ENCODE measurements around the gene SLC25A11. TPM values are rescaled to one million over a fixed set of nuclear protein-coding genes. Genes with fewer than 3 reads are reported as not detected.

The SLC25A11 gene
- total and polyA plus RNA-seq, 5 donors from 2014 or later = 22.6 to 78.4 (median 72.6) TPM

DNA sequence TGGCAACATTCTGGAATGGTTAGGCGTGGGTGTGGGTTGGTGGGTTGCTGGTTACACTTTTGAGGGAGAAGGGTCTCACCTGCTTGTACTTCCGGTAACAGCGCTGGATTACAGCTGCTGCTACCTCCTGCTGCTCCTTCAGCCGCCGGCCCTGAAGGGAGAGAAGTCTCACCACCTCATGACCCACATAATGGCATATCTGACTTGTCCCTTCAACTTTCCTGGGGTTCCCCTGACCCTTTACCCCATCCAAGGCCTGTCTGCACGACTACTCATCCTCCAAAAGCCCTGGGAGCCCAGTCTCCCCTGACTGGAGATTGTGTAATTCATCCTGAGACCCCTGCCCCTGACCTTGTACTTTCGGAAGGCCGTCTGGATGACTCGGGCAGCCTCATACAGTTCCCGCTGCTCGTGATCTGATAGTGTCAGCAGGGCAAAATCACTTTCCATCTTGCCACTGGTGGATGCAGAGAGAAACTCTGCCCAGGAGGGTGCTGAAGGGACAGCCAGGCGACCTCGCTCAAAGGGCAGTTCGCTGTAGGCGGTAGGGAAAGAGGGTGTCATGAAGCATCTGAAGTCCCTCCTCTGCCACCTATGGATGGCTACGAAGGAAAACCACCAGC is 29.8 kb upstream of the SLC25A11 start:
- Mint-ChIP-seq H3K27me3 (no peaks in the 10 kb centered on the region), H3K9me3 (no peaks in the 10 kb centered on the region), H3K4me3 (no peak overlapping the region), H3K4me1 (peaks cover 6 to 27% (median 22%) of the 10 kb centered on the region in 4 donors), H3K36me3 (peaks cover 36% of the 10 kb centered on the region), H3K27ac (peak overlapping the region in 1 of 3 donors; percentile 96)
- Histone ChIP-seq H3K27ac (ENCODE audit: insufficient read depth, low read length, poor library complexity, severe bottlenecking) (peak overlapping the region; percentile 11), H3K4me3 (ENCODE audit: low read depth, low read length) (peak overlapping the region; percentile 44), H3K4me1 (ENCODE audit: control insufficient read depth, insufficient read depth, low read length, poor library complexity, severe bottlenecking) (peaks cover 31% of the 10 kb centered on the region), H3K27me3 (ENCODE audit: control insufficient read depth, insufficient read depth, low read length) (no peaks in the 10 kb centered on the region), H3K9me3 (ENCODE audit: control insufficient read depth in 2 of 2, low read length in 2 of 2) (no peaks in the 10 kb centered on the region), H3K36me3 (ENCODE audit: control insufficient read depth, insufficient read depth, low read length) (peaks cover 31% of the 10 kb centered on the region)
- DNase-seq (no peak), ATAC-seq (ENCODE audit: low read depth in 2 of 2) (no peak)

DNA sequence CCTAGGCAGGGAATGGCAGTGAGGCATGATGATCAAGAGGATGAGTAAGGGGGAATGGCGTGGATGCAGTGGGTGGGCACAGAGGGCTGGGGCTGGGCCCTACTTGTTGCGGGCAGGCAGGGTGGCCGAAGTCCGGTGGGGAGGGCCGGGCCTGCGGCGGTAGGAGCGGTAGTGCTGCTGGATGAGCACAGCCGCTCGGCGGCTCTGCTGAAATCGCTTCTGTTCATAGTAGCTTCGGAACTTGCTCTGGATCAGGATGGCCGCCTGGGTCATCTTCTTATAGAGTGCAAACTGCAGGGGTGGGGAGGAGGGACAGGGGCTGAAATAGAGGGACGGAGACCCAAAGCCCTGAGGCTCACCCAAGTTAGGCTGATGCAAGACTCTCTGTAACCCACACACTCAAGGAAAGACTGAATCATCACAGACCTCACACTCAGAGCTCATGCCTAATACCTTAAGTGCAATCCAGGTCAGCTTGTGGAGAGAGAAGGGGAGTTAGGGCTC is 29.3 kb upstream of the SLC25A11 start:
- Histone ChIP-seq H3K36me3 (ENCODE audit: control insufficient read depth, insufficient read depth, low read length) (peaks cover 25% of the 10 kb centered on the region), H3K4me3 (ENCODE audit: low read depth, low read length) (peak overlapping the region; percentile 69), H3K4me1 (ENCODE audit: control insufficient read depth, insufficient read depth, low read length, poor library complexity, severe bottlenecking) (peaks cover 31% of the 10 kb centered on the region), H3K9me3 (ENCODE audit: control insufficient read depth in 2 of 2, low read length in 2 of 2) (no peaks in the 10 kb centered on the region), H3K27me3 (ENCODE audit: control insufficient read depth, insufficient read depth, low read length) (no peaks in the 10 kb centered on the region), H3K27ac (ENCODE audit: insufficient read depth, low read length, poor library complexity, severe bottlenecking) (peak overlapping the region; percentile 88)
- no peak for ATAC-seq (ENCODE audit: low read depth in 2 of 2)
- Mint-ChIP-seq H3K4me1 (peaks cover 6 to 27% (median 22%) of the 10 kb centered on the region in 4 donors), H3K36me3 (peaks cover 32% of the 10 kb centered on the region), H3K4me3 (no peak overlapping the region), H3K9me3 (no peaks in the 10 kb centered on the region), H3K27ac (peak overlapping the region in 1 of 3 donors; percentile 96), H3K27me3 (no peaks in the 10 kb centered on the region)
- DNase-seq = peak in 1 of 3 donors; percentile 28

DNA sequence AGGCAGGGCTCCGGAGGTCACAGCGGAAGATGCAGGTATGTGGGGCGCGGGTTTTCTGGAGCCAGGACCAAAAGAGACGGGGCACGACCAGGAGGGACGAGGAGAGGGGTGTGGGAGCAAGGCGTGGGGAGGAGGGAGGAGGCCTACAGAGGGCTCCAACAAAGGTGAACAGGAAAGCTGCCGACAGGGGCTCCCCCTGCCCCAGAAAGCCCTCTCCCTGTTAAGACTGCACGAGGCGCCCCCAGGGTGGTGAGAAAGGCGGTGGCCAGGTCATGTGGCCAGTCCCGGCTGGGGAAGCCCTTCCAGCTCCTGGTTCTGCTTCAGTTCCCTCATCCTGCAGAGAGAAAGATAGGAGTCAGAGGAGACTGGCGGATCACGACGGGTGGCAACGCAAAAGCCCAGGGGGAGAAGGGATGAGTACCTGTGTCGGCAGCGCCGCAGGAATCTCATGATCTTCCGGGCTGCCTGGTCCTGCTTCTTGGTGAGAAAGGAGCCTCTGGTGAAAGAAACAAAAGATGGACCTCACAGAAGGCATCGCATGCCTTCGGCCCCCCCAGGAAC is 28.7 kb upstream of the SLC25A11 start:
- H3K27ac Mint-ChIP-seq = peak overlapping the region in 1 of 3 donors; percentile 96
- H3K27me3 Mint-ChIP-seq = no peaks in the 10 kb centered on the region
- H3K36me3 Mint-ChIP-seq = peaks cover 29% of the 10 kb centered on the region
- H3K36me3 ChIP-seq (ENCODE audit: control insufficient read depth, insufficient read depth, low read length) = peaks cover 20% of the 10 kb centered on the region
- no peaks in the 10 kb centered on the region for H3K27me3 ChIP-seq (ENCODE audit: control insufficient read depth, insufficient read depth, low read length)
- H3K4me3 Mint-ChIP-seq = no peak overlapping the region
- H3K4me1 Mint-ChIP-seq = peaks cover 6 to 27% (median 22%) of the 10 kb centered on the region in 4 donors
- peak overlapping the region; percentile 88 for H3K27ac ChIP-seq (ENCODE audit: insufficient read depth, low read length, poor library complexity, severe bottlenecking)
- H3K4me1 ChIP-seq (ENCODE audit: control insufficient read depth, insufficient read depth, low read length, poor library complexity, severe bottlenecking) = peaks cover 31% of the 10 kb centered on the region
- no peaks in the 10 kb centered on the region for H3K9me3 ChIP-seq (ENCODE audit: control insufficient read depth in 2 of 2, low read length in 2 of 2)
- no peaks in the 10 kb centered on the region for H3K9me3 Mint-ChIP-seq
- DNase-seq = no peak
- ATAC-seq (ENCODE audit: low read depth in 2 of 2) = no peak
- peak overlapping the region; percentile 69 for H3K4me3 ChIP-seq (ENCODE audit: low read depth, low read length)

DNA sequence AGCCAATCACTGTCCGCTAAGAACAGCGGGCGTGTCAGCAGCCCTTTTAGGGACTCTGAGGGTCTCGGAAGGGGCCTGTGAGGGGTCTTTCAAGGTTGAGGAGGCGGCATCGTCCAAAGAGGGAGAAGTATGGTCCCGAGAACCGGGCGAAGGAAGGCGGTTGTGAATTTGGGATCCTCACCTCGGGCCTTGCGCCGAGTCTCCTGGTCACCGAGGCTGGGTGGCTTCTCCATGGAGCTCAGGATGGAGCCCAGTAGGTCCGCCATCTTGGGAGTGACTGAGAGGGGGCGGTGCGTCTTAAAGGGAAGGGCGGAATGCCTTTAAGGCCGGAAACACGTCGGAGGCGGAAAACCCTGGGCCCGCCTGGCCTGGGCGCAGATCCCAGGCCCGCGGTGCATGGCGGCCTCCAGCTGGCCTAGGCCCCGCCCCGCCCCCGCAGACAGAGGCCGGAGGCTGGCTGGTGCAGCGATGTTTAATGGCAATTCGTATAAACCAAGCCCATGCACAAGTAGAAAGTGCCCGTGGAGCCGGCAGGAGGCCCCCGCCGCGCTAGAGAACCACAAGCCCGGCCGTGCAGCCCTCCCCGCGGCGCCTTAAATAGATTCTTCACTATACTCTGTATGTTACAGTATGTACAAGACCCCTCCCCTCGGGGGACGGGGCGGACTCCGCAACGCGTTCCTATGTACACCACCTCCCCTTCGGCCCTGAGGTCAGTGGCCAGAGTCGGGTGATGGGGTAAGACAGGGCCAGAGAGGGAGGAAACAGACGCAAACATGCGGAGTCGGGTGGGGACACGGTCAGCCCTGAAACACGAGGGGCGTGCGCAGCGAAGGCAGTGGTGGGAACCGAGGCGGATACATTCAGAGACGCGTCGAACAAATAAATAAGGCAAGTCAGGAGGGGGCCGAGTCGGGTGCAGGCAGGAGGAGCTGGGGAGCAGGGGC is 28.0 kb upstream of the SLC25A11 start, which contains the start of gene SPAG7:
Gene SPAG7, minus strand, starts transcription at position 279 of the 947 bp plus-strand sequence. Its CDS starts 13 bp downstream, at position 266.
- Mint-ChIP-seq H3K4me1 (peaks cover 6 to 27% (median 23%) of the 10 kb centered on the region in 4 donors), H3K27ac (peak within 1 kb of the TSS in 2 of 3 donors; percentile 43 to 53), H3K9me3 (no peaks in the 10 kb centered on the region), H3K27me3 (no peaks in the 10 kb centered on the region), H3K4me3 (no peak within 1 kb of the TSS), H3K36me3 (peaks cover 28% of the 10 kb centered on the region)
- Histone ChIP-seq H3K27me3 (ENCODE audit: control insufficient read depth, insufficient read depth, low read length) (no peaks in the 10 kb centered on the region), H3K27ac (ENCODE audit: insufficient read depth, low read length, poor library complexity, severe bottlenecking) (peak within 1 kb of the TSS; percentile 88), H3K9me3 (ENCODE audit: control insufficient read depth in 2 of 2, low read length in 2 of 2) (no peaks in the 10 kb centered on the region), H3K4me1 (ENCODE audit: control insufficient read depth, insufficient read depth, low read length, poor library complexity, severe bottlenecking) (peaks cover 31% of the 10 kb centered on the region), H3K36me3 (ENCODE audit: control insufficient read depth, insufficient read depth, low read length) (peaks cover 12% of the 10 kb centered on the region), H3K4me3 (ENCODE audit: low read depth, low read length) (peak within 1 kb of the TSS; percentile 90)
- ATAC-seq (ENCODE audit: low read depth in 2 of 2) (peak; percentile 62 to 64), DNase-seq (peak; percentile 87 to 99 (median 97))

DNA sequence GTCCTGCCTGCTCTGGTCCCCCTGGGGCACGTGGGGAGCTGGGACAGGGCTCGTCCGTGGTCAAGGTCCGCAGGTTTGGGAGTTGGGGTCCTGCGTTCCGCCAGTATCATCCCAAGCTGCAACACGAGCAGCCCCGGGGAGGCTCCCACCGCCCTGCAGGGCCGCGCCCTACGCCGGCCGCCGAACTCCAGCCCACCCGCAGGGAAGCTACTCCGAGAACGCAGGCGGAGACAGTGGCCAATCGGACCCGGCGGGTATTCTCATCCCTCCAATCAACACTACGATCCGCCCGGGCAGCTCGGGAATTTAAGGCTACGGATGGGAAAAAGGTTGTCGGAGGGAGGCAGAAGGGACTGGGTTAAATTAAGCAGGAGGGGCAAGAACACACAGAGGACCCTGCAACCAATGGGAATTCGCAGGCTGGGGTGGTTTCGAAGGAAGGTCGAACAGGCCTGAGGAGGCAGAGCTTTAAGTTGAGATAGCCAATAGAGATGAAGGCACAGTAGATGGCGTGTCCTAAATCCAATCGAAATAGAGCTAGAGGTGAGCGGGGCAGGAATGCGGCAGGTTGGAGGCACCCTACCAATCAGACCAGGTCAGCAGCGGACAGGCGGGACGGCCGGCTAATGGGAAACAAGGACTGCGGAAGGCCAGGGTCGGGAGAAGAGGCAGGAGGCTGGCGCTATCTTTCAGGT is 27.1 kb upstream of the SLC25A11 start:
- peak overlapping the region in 1 of 3 donors; percentile 53 for H3K27ac Mint-ChIP-seq

DNA sequence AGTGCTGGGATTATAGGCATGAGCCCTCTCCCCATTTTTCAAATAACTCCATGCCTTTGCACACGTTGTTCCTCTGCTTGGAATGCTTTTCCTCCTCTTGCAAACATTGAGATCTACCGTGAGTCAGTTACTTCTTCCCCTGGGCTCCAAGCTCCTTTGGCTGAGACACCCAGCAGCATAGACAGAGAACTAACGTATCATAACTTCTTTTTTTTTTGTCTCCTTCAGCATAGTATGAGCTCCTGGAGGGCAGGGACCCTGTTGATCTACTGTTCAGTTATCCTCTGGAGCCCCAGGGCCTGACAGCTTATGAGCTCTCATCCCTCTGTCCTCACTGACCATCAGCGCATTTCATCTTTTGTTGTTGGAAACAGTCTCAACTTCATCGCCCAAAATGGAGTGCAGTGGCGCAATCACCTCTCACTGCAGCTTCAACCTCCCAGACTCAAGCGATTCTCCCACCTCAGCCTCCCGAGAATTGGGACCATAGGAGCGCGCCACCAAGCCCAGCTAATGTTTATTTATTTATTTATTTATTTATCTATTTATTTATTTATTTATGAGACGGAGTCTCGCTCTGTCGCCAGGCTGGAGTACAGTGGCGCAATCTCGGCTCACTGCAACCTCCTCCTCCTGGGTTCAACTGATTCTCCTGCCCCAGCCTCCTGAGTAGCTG is 25.6 kb upstream of the SLC25A11 start:
- Mint-ChIP-seq H3K27me3 (no peaks in the 10 kb centered on the region), H3K9me3 (no peaks in the 10 kb centered on the region), H3K27ac (peak overlapping the region in 2 of 3 donors; percentile 7 to 26), H3K4me3 (peak overlapping the region; percentile 41 to 67 (median 66)), H3K36me3 (peaks cover 17% of the 10 kb centered on the region), H3K4me1 (peaks cover 10 to 25% (median 19%) of the 10 kb centered on the region in 4 donors)
- Histone ChIP-seq H3K4me3 (ENCODE audit: low read depth, low read length) (no peak overlapping the region), H3K27me3 (ENCODE audit: control insufficient read depth, insufficient read depth, low read length) (no peaks in the 10 kb centered on the region), H3K4me1 (ENCODE audit: control insufficient read depth, insufficient read depth, low read length, poor library complexity, severe bottlenecking) (peaks cover 31% of the 10 kb centered on the region), H3K36me3 (ENCODE audit: control insufficient read depth, insufficient read depth, low read length) (peaks cover 7% of the 10 kb centered on the region), H3K9me3 (ENCODE audit: control insufficient read depth in 2 of 2, low read length in 2 of 2) (no peaks in the 10 kb centered on the region), H3K27ac (ENCODE audit: insufficient read depth, low read length, poor library complexity, severe bottlenecking) (no peak overlapping the region)
- ATAC-seq (ENCODE audit: low read depth in 2 of 2) (no peak), DNase-seq (no peak)

More for the DNA sequence above, 27.1 kb upstream of the SLC25A11 start:
- Histone ChIP-seq H3K27me3 (ENCODE audit: control insufficient read depth, insufficient read depth, low read length) (no peaks in the 10 kb centered on the region), H3K4me1 (ENCODE audit: control insufficient read depth, insufficient read depth, low read length, poor library complexity, severe bottlenecking) (peaks cover 31% of the 10 kb centered on the region), H3K4me3 (ENCODE audit: low read depth, low read length) (peak overlapping the region; percentile 90), H3K36me3 (ENCODE audit: control insufficient read depth, insufficient read depth, low read length) (peaks cover 7% of the 10 kb centered on the region), H3K27ac (ENCODE audit: insufficient read depth, low read length, poor library complexity, severe bottlenecking) (peak overlapping the region; percentile 88), H3K9me3 (ENCODE audit: control insufficient read depth in 2 of 2, low read length in 2 of 2) (no peaks in the 10 kb centered on the region)
- H3K9me3 Mint-ChIP-seq = no peaks in the 10 kb centered on the region
- no peaks in the 10 kb centered on the region for H3K27me3 Mint-ChIP-seq
- DNase-seq (peak; percentile 88 to 99 (median 95)), ATAC-seq (ENCODE audit: low read depth in 2 of 2) (peak; percentile 88 to 90)
- peaks cover 25% of the 10 kb centered on the region for H3K36me3 Mint-ChIP-seq
- H3K4me1 Mint-ChIP-seq = peaks cover 6 to 27% (median 23%) of the 10 kb centered on the region in 4 donors
- no peak overlapping the region for H3K4me3 Mint-ChIP-seq
